ENCODE measurements around the gene THRA. TPM values are rescaled to one million over a fixed set of nuclear protein-coding genes. Genes with fewer than 3 reads are reported as not detected.
A peak's percentile ranks its signal among the peaks of the same experiment; 100 is the strongest.

Gene THRA
- total RNA-seq, 1 experiment from 2014 or later, result 7.7 TPM

DNA sequence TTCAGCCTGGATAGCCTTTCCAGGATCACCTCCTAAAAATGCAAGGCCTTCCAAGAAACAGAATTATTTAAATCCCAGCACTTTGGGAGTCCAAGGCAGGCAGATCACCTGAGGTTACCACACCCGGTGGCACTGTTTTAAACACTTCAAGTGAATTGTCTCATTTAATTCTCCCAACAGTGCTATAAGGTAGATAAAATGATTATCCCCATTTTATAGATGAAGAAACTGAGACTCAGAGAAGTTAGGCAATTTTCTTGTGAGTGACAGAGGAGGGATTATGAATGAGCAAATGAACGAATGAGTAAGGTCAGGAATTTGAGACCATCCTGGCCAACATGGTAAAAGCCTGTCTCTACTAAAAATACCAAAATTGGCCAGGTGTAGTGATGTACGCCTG, 16.8 kb downstream of the THRA start:
- no peak for DNase-seq (ENCODE audit: low read depth)

DNA sequence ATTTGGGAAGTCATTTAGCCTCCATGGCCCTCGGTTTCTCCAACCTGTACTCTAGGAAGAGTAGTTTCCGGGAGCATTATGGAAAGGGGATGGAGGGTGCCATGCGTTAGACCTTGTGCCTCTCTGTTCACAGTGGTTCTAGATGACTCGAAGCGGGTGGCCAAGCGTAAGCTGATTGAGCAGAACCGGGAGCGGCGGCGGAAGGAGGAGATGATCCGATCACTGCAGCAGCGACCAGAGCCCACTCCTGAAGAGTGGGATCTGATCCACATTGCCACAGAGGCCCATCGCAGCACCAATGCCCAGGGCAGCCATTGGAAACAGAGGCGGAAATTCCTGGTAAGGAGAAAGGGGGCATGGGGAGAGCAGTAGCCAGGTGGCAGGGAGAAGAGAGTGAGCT, 21.7 kb downstream of the THRA start:
- no peak for DNase-seq (ENCODE audit: low read depth)

GRCh38 chr17:40086150-40087044, 23.6 kb downstream of the THRA start:
- peak; percentile 66 for DNase-seq (ENCODE audit: low read depth)

- DNase-seq (ENCODE audit: low read depth), result no peak
Observed at GRCh38 chr17:40087049-40087794, 24.5 kb downstream of the THRA start.

DNA sequence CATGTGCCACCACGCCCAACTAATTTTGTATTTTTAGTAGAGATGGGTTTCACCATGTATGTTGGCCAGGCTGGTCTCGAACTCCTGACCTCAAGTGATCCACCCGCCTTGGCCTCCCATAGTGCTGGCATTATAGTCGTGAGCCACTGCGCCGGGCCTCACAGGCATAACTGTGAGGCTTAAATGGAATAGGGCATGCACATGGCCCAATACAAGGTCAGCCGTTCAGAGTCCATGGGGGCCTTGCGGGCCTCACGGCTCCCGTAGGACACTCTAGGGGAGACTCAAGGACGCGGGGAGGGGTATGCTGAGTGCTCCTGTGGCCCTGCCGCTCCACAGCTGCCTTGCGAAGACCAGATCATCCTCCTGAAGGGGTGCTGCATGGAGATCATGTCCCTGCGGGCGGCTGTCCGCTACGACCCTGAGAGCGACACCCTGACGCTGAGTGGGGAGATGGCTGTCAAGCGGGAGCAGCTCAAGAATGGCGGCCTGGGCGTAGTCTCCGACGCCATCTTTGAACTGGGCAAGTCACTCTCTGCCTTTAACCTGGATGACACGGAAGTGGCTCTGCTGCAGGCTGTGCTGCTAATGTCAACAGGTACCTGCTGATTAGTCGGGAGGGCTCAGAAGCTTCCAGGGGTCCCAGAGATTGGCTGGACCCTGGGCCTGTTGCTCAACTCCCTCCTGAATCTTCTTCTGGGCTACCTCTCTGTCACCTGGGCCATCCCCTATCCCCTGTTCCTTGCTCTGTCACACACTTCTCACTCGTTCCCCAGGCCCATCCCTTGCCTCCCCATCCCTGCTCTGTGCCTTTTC, 25.3 kb downstream of the THRA start:
- DNase-seq (ENCODE audit: low read depth), result no peak

DNA sequence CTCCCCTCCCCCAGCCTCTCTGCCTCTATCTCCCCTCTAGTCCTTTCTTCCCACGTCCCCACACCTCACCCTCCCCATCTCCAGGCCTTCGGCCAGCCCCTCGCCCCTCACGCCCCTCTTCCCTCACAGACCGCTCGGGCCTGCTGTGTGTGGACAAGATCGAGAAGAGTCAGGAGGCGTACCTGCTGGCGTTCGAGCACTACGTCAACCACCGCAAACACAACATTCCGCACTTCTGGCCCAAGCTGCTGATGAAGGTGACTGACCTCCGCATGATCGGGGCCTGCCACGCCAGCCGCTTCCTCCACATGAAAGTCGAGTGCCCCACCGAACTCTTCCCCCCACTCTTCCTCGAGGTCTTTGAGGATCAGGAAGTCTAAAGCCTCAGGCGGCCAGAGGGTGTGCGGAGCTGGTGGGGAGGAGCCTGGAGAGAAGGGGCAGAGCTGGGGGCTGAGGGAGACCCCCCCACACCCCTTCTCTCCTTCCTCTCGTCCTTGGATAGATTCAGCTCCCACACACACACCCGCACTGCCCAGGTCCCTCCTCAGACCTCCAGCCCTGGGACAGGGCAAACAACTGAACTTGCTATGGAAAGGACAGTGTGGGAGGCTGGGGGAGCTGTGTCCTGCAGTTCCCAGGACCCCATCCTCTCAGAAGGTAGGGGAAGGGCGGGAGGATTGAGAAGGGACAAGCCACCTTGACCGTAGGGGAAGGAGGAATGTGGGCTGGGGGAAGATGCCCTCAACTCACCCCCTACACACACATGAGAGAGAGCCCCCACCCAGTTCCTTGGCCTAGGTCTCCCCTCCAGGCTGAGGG, 26.5 kb downstream of the THRA start:
- DNase-seq (ENCODE audit: low read depth), result no peak

DNA sequence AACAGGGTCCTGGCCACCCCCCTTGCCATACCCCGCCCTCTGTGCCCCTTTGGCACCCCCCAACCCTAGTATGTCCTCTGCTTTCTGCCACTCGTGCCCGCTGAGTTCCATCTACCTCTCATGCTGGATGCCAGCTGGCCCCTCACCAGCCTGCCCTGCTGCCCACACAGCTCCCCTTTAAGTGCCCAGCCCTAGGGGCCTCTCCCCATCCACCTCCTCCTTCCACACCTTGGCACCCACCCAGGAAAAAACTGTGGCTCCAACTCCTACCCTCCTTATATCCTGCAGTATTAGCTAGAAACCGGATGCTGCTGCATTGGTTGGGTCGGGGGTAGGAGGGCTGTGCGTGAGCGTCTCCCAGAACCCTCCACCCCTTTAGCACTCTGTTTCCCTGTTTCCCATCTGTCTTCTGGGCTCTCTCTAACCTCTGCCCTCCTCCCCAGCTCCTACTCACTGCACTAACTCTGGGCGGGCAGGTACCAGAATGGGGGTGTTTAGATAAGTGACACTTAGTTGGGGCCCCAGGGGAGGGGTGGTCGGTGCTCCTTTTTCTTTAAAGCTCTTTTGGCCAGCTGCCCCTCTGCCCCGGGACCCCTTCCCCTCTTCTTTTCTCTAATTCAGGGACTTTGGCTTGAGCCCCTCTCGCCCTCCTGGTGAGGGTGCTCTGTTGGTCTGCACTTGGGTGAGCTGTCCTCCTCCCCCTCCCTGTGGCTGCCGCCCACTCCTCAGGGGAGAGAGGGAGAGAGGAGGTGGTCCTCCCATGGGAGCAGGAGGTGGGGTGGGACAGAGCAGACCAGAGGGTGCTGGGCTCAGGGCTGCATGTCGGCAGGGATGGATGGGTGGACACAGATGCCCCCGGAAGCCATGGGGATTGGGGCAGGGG, 27.7 kb downstream of the THRA start:
- no peak for DNase-seq (ENCODE audit: low read depth)

GRCh38 chr17:40091691-40092397, 29.1 kb downstream of the THRA start:
- DNase-seq (ENCODE audit: low read depth), result no peak

DNA sequence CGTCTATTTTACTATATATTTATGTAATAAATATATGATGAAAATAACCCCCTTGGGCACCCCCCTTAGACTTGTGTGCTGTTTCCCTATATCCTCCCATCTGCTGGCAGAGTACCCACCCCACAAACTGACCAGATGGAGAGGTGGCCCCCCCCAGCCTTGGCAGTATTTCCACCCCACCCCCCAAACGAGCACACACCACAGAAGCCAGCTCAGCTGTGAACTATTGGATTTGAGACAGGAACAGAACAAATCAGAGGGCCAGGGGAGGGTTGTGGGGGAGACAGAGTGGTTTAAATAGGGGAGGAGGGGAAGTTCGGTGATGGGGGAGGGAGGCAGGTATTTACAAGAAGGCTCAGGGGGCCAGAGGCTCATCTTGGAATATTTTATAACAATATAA, 29.8 kb downstream of the THRA start:
- DNase-seq (ENCODE audit: low read depth), result no peak

DNA sequence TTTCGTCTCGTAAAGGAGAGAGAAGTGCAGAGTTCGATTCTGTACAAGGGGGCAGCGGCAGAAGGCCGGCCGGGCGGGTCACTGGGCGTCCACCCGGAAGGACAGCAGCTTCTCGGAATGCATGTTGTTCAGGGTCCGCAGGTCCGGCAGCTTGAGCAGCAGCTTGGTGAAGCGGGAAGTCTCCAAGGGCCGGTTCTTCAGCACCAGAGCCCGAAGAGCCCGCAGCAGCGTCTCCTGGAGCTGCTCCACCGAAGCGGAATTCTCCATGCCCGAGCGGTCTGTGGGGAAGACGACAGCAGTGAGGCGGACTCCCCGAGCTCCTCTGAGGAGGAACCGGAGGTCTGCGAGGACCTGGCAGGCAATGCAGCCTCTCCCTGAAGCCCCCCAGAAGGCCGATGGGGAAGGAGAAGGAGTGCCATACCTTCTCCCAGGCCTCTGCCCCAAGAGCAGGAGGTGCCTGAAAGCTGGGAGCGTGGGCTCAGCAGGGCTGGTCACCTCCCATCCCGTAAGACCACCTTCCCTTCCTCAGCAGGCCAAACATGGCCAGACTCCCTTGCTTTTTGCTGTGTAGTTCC, 30.3 kb downstream of the THRA start:
- no peak for DNase-seq (ENCODE audit: low read depth)

DNA sequence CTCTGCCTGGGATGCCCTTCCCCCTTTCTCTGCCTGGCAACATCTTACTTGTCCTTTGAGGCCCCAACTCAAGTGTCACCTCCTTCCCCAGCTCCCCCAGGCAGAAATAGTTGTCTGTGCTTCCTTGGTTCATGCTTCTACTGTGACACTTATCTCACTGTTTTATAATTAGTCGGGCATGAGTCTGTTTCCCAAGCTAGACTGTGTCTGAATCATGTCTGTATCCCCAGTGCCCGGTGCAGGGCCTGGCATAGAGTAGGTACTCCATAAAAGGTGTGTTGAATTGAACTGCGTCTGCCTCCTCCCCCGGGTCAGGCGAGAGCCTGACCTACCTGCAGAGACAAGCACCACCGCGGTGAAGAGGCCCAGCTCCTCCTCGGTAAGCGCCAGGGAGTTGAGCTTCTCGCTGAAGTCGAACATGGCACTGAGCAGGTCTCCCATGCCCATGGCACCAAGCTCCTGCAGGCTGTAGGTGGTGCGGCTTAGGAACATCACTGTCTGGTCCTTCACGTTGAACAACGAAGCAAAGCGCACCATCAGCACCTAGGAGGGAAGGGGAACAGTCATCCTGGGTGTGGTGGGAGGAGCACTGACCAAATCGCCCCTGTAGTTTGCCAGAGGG, 30.9 kb downstream of the THRA start:
- DNase-seq (ENCODE audit: low read depth), result no peak

- DNase-seq (ENCODE audit: low read depth), result no peak
Observed at GRCh38 chr17:40094874-40095273, 32.1 kb downstream of the THRA start.

GRCh38 chr17:40095351-40095943, 32.7 kb downstream of the THRA start:
- no peak for DNase-seq (ENCODE audit: low read depth)

DNA sequence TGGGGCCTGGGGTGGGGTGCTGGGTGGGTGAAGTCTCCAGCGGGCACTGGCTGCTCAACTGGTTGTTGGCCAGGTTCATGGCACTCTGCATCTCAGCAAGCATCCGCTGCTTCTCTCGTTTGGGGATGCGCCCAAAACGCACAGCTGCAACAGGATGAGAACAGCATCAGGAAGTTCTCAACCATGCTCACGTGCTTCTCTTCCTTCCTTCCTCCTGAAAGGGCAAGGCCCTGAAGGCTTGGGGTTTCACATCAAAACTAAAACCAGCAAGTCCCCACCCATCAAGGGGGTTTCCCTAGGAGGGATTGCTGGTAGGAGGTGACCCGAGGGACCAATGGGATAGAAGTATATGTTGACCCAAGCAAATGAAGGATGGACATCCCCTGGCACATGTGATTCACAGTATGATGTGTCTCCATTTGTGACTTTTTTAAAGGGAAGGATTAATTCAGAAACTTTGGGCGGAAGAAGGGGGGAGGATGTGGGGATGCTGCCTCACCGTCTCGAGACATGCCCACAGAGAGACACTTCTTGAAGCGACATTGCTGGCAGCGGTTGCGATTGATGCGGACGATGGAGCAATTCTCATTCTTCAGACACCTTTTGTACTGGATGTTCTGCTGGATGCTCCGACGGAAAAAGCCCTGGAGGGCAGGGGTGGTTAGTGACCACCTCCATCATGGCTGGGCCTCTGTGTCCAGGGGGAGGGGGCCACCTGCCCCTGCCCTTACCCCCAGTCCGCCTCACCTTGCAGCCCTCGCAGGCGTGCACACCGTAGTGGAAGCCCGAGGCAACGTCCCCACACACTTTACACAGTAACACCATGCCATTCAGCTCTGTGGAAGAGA, 33.4 kb downstream of the THRA start:
- DNase-seq (ENCODE audit: low read depth), result peak; percentile 33

DNA sequence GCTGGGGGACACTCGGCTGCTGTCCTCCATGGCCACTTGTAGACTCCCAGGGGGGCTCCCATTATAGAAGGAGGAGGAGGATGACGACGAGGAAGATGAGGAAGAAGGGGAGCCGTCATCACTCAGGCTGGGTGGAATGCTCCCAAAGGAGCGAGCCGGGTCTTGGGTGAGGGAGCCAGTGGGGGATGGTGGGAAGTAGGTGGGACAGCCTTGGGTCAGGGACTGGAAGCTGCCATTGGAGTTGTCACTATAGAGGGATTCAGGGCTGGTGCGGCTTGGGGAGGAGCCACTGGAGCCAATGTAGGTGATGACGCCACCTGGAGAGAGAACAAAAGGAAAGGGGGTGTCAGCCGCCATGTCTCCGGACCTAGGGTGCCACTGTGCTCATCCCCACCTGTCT, 34.3 kb downstream of the THRA start:
- no peak for DNase-seq (ENCODE audit: low read depth)

DNA sequence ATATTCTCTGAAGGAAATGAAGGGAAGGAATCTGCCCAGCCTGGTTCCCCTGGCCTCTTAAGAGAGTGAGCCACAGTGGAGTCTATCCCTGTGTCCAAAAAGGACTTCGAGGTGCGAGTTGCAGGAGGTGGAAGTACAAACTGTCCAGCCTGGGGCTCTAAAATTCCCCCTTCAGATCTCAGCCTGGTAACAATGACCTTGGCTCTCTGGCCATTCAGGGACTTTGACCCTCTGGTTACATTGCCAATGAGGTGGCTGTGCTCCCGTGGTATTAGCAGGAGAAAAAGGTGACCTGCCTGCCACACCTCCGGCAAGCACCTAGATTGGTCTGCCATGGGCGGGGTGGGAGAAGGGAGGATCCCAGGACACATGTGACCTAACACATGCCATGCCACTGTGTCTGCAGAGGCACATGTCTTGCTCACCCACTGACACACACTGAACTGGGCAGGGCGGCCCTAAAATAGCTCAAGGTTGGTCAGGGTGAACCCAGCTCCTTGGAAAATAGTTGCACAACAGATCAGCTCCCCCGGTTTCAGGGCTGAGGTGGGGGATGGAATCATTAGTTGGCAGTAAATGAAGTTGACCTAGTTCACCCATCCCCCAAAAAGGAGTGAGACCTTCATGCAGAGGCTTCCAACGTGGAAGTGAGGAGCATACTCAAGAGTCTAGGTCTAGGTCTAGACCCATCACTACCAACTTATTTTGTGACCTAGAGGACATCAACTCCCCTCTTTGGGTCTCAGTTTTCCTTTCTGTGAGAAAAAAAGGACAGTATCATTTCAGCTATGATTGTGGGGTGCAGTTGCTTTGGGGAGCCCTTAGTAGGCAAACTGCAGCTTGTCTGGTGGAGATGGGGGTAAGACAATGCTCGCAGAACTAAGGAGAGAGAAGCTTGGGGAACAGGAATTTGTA, 35.4 kb downstream of the THRA start:
- peak; percentile 51 for DNase-seq (ENCODE audit: low read depth)

All from Daoy (cell line).